Measurements from ENCODE around the gene UCMA.

- TF ChIP-seq EP300 (IDR thresholded peaks at IDR 0.05) (no peak), CTCF (IDR thresholded peaks at IDR 0.05) (no peak)
These were observed 27.4 kb downstream of the UCMA start for GRCh38 chr10:13206546-13207443.
